MM.1S (cell line): Measurements from ENCODE around the gene CNPY1.

ENCODE experiments used
- DNase-seq: peaks from one replicate; pipeline ENCODE4 v3.0.0-alpha.2; 2015
- H2AFZ ChIP-seq: fragments of 300-600 bp; sonication (generic); 2 replicates; pipeline ENCODE4 v1.6.0; 2016; ENCODE audit warnings: antibody characterized with exemption, low read length
- H3F3A ChIP-seq: fragments of 300-600 bp; sonication (generic); 2 replicates; pipeline ENCODE4 v1.6.1; 2016; ENCODE audit warnings: mild to moderate bottlenecking, antibody characterized with exemption, low read length, moderate library complexity, mixed read lengths; ENCODE audit not compliant: insufficient read depth
- H3K27ac ChIP-seq: fragments of 300-600 bp; sonication (generic); 2 replicates; pipeline ENCODE4 v1.5.1; 2016; ENCODE audit warnings: mild to moderate bottlenecking, low read length
- H3K27me3 ChIP-seq: fragments of 300-600 bp; sonication (generic); replicated peaks from 2 replicates; pipeline ENCODE4 v1.6.0; 2016; ENCODE audit warnings: low read length; ENCODE audit not compliant: insufficient read depth
- H3K36me3 ChIP-seq: fragments of 300-600 bp; sonication (generic); replicated peaks from 2 replicates; pipeline ENCODE4 v1.6.1; 2016; ENCODE audit warnings: mild to moderate bottlenecking, low read length, mixed read lengths; ENCODE audit not compliant: insufficient read depth
- H3K4me1 ChIP-seq: fragments of 300-600 bp; sonication (generic); 2 replicates; pipeline ENCODE4 v1.6.1; 2016; ENCODE audit warnings: low read length, mixed read lengths
- H3K4me2 ChIP-seq: fragments of 300-600 bp; sonication (generic); 2 replicates; pipeline ENCODE4 v1.6.0; 2016; ENCODE audit warnings: low read depth, low read length
- H3K4me3 ChIP-seq: fragments of 300-600 bp; sonication (generic); 2 replicates; pipeline ENCODE4 v1.5.1; 2016; ENCODE audit warnings: low read length, mixed read lengths
- H3K79me2 ChIP-seq: fragments of 300-600 bp; sonication (generic); 2 replicates; pipeline ENCODE4 v1.6.1; 2016; ENCODE audit warnings: mixed run types, low read length, mixed read lengths
- H3K9ac ChIP-seq: fragments of 300-600 bp; sonication (generic); 2 replicates; pipeline ENCODE4 v1.6.1; 2016; ENCODE audit warnings: low read length, mixed read lengths
- H3K9me2 ChIP-seq: fragments of 300-600 bp; sonication (generic); replicated peaks from 2 replicates; pipeline ENCODE4 v1.6.1; 2016; ENCODE audit warnings: mild to moderate bottlenecking, low read length, mixed read lengths; ENCODE audit not compliant: insufficient read depth
- H3K9me3 ChIP-seq: fragments of 300-600 bp; sonication (generic); replicated peaks from 2 replicates; pipeline ENCODE4 v1.6.1; 2016; ENCODE audit warnings: mild to moderate bottlenecking, low read length, mixed read lengths; ENCODE audit not compliant: insufficient read depth
- H4K20me1 ChIP-seq: fragments of 300-600 bp; sonication (generic); 2 replicates; pipeline ENCODE4 v1.6.1; 2016; ENCODE audit warnings: mild to moderate bottlenecking, low read length, moderate library complexity, mixed read lengths; ENCODE audit not compliant: insufficient read depth
- CTCF ChIP-seq: fragments of 300-600 bp; sonication (generic); IDR thresholded peaks from 2 replicates; pipeline ENCODE4 v1.5.1; 2016; ENCODE audit warnings: antibody characterized with exemption, low read length, mixed read lengths
- EZH2 ChIP-seq: fragments of 300-600 bp; sonication (generic); optimal IDR thresholded peaks from 2 replicates; pipeline ENCODE3; 2017; ENCODE audit warnings: low read depth, mild to moderate bottlenecking, antibody characterized with exemption, low read length, mixed read lengths
- EZH2phosphoT487 ChIP-seq: fragments of 300-600 bp; sonication (generic); IDR thresholded peaks from 2 replicates; pipeline ENCODE4 v1.6.1; 2018; ENCODE audit warnings: antibody characterized with exemption, low read length

CNPY1 gene

GRCh38 chr7:155571581-155572345 lies 25.4 kb upstream of the CNPY1 start:
- Histone ChIP-seq H3K79me2 (no peaks in the 10 kb centered on the region), H3K9ac (no peak overlapping the region), H3K4me1 (no peaks in the 10 kb centered on the region), H3K9me3 (no peaks in the 10 kb centered on the region), H2AFZ (no peak overlapping the region), H4K20me1 (no peaks in the 10 kb centered on the region), H3K9me2 (no peaks in the 10 kb centered on the region), H3F3A (no peaks in the 10 kb centered on the region), H3K36me3 (no peaks in the 10 kb centered on the region), H3K27me3 (peaks cover 52% of the 10 kb centered on the region), H3K27ac (no peak overlapping the region), H3K4me2 (no peak overlapping the region), H3K4me3 (no peak overlapping the region)
- DNase-seq: no peak
- TF ChIP-seq EZH2 (no peak), EZH2phosphoT487 (no peak), CTCF (no peak)

- DNase-seq: no peak
- no peak overlapping the region for H3K9ac ChIP-seq
- H3F3A ChIP-seq: no peaks in the 10 kb centered on the region
- H3K27me3 ChIP-seq: peaks cover 52% of the 10 kb centered on the region
- H3K4me2 ChIP-seq: no peak overlapping the region
- no peaks in the 10 kb centered on the region for H3K9me2 ChIP-seq
- H2AFZ ChIP-seq: no peak overlapping the region
- no peaks in the 10 kb centered on the region for H3K4me1 ChIP-seq
- TF ChIP-seq EZH2 (no peak), CTCF (no peak), EZH2phosphoT487 (no peak)
- H3K36me3 ChIP-seq: no peaks in the 10 kb centered on the region
- H3K27ac ChIP-seq: no peak overlapping the region
- H4K20me1 ChIP-seq: no peaks in the 10 kb centered on the region
- no peaks in the 10 kb centered on the region for H3K9me3 ChIP-seq
- H3K79me2 ChIP-seq: no peaks in the 10 kb centered on the region
- no peak overlapping the region for H3K4me3 ChIP-seq
Observed at GRCh38 chr7:155570991-155571390, 24.6 kb upstream of the CNPY1 start.

DNA sequence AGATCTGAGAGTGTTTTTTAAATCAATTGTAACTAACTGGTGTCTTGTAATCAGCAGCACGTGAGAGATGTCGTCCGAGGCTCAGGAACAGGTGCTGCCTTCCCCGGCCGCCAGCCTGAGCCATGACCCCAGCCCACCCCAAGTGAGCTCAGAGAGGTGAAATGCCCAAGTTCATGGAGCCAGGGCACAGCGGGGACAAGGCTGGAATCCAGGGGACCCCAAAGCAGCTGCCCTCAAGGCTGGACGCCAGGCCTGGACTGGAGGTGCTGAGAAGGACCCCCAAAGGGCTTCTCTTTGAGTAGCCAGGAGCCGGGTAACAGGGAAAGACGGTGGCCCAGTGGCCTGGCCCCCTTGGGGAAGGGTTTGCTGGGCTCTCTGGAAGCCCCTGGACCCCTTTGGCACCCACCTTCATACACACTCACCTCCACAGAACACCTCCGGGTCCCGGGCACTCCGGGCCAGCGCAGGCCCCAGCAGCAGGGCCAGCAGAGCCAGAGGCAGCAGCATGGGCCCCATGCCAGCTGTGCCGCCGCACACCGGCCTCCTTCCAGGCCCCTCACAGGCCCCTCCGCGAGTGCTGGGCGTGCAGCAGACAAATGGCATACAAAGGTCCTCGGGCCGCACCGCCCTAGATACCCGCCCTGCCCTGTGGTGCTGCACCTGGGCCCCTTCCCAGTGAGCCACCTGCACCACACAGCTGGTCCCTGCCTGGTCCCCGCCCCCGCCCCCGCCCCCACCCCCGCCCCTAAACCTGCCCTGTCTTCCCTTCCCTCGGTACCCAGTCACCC lies 24.0 kb upstream of the CNPY1 start:
- no peaks in the 10 kb centered on the region for H3K36me3 ChIP-seq
- H3K9me3 ChIP-seq: no peaks in the 10 kb centered on the region
- no peaks in the 10 kb centered on the region for H3K4me1 ChIP-seq
- no peaks in the 10 kb centered on the region for H3K9me2 ChIP-seq
- no peak for DNase-seq
- no peak overlapping the region for H3K27ac ChIP-seq
- no peaks in the 10 kb centered on the region for H3F3A ChIP-seq
- H4K20me1 ChIP-seq: no peaks in the 10 kb centered on the region
- peaks cover 52% of the 10 kb centered on the region for H3K27me3 ChIP-seq
- TF ChIP-seq EZH2phosphoT487 (no peak), EZH2 (no peak), CTCF (no peak)
- H3K4me3 ChIP-seq: no peak overlapping the region
- no peak overlapping the region for H3K9ac ChIP-seq
- H3K4me2 ChIP-seq: no peak overlapping the region
- H3K79me2 ChIP-seq: no peaks in the 10 kb centered on the region
- no peak overlapping the region for H2AFZ ChIP-seq
